HUES6 (cell line): ENCODE data around the gene UBB.
"Not testable (repeated sequence)": the region's sequence is repeated elsewhere in the genome, so short reads cannot be mapped to it uniquely, and the experiment has no call there.

Source experiments
- H3K27ac ChIP-seq: 2 replicates; pipeline ENCODE4 v1.7.0; 2013; ENCODE audit warnings: low read depth, mild to moderate bottlenecking, low read length, inconsistent platforms
- H3K27me3 ChIP-seq: 2 replicates; pipeline ENCODE4 v1.6.1; 2013; ENCODE audit warnings: low read length; ENCODE audit not compliant: control insufficient read depth, insufficient read depth
- H3K36me3 ChIP-seq: 2 replicates; pipeline ENCODE4 v1.6.1; 2013; ENCODE audit warnings: low read length; ENCODE audit not compliant: control insufficient read depth, insufficient read depth
- H3K4me1 ChIP-seq: 2 replicates; pipeline ENCODE4 v1.6.1; 2013; ENCODE audit warnings: low read length; ENCODE audit not compliant: control insufficient read depth, insufficient read depth
- H3K4me3 ChIP-seq: 2 replicates; pipeline ENCODE4 v1.5.1; 2013; ENCODE audit warnings: low read depth, low read length
- H3K9ac ChIP-seq: one replicate; pipeline ENCODE4 v1.6.1; 2013; ENCODE audit warnings: mild to moderate bottlenecking, low read length
- H3K9me3 ChIP-seq: 2 replicates; pipeline ENCODE4 v1.6.1; 2013; ENCODE audit warnings: low read depth, low read length; ENCODE audit not compliant: control insufficient read depth, insufficient read depth

The UBB gene

GRCh38 chr17:16377941-16378341 is 3.0 kb upstream of the UBB start:
- H3K4me1 ChIP-seq = peaks cover 4% of the 10 kb centered on the region; the same call in 1 of the 2 replicates
- no peak overlapping the region for H3K27ac ChIP-seq
- peaks cover 15% of the 10 kb centered on the region for H3K36me3 ChIP-seq
- H3K9me3 ChIP-seq = no peaks in the 10 kb centered on the region
- H3K9ac ChIP-seq = no peak overlapping the region
- H3K4me3 ChIP-seq = no peak overlapping the region
- no peaks in the 10 kb centered on the region for H3K27me3 ChIP-seq

- Histone ChIP-seq H3K4me1 (peaks cover 4% of the 10 kb centered on the region; the same call in 1 of the 2 replicates), H3K4me3 (no peak overlapping the region), H3K27me3 (no peaks in the 10 kb centered on the region), H3K36me3 (peaks cover 21% of the 10 kb centered on the region), H3K9me3 (no peaks in the 10 kb centered on the region), H3K9ac (no peak overlapping the region), H3K27ac (no peak overlapping the region)
These were observed 2.1 kb upstream of the UBB start for GRCh38 chr17:16378636-16379282.

DNA sequence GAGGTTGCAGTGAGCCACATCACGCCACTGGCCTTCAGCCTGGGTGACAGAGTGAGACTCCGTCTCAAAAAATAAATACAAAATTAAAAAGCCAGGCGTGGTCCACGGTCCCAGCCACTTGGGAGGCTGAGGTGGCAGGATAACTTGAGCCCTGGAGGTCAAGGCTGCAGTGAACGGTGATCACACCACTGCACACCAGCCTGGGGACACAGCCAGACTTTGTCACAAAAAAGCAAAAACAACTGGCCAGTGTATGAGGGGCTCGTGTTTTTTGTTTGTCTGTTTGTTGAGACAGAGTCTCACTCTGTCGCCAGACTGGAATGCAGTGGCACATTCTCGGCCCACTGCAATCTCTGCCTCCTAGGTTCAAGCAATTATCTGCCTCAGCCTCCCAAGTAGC is 1.2 kb upstream of the UBB start:
- peaks cover 21% of the 10 kb centered on the region for H3K36me3 ChIP-seq
- no peak overlapping the region for H3K27ac ChIP-seq
- no peak overlapping the region for H3K4me3 ChIP-seq
- no peaks in the 10 kb centered on the region for H3K27me3 ChIP-seq
- no peaks in the 10 kb centered on the region for H3K9me3 ChIP-seq
- H3K9ac ChIP-seq = no peak overlapping the region
- H3K4me1 ChIP-seq = peaks cover 4% of the 10 kb centered on the region; the same call in 1 of the 2 replicates

DNA sequence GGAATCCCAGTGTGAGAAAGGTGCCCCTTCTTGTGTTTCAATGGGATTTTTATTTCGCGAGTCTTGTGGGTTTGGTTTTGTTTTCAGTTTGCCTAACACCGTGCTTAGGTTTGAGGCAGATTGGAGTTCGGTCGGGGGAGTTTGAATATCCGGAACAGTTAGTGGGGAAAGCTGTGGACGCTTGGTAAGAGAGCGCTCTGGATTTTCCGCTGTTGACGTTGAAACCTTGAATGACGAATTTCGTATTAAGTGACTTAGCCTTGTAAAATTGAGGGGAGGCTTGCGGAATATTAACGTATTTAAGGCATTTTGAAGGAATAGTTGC is 567 bp downstream of the UBB start:
- H3K27ac ChIP-seq = peak overlapping the region; percentile 99
- peaks cover 4% of the 10 kb centered on the region; the same call in 1 of the 2 replicates for H3K4me1 ChIP-seq
- no peaks in the 10 kb centered on the region for H3K27me3 ChIP-seq
- H3K4me3 ChIP-seq = peak overlapping the region; percentile 75
- peaks cover 21% of the 10 kb centered on the region for H3K36me3 ChIP-seq
- H3K9ac ChIP-seq = peak overlapping the region; percentile 98
- H3K9me3 ChIP-seq = no peaks in the 10 kb centered on the region

DNA sequence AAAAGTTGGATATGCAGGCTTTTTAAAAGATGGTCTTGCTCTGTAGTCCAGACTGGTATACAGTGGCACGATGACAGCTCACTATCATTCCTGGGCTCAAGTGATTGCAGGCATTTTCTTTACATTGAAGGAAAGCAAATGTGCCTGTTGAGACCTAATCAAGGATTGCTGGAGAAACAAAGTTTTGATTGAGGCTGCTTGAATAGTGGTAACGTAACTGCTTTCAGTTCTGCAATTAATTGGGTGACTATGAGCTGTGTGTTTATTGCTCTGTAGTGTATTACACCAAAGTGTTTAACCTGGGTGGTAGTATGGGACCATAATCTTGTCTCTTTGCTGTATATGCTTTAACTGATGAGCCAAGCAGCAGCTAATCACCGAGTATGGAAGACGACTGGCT is 2.3 kb downstream of the UBB start:
- Histone ChIP-seq H3K36me3 (peaks cover 21% of the 10 kb centered on the region), H3K27me3 (no peaks in the 10 kb centered on the region), H3K4me1 (peaks cover 9% of the 10 kb centered on the region), H3K4me3 (no peak overlapping the region), H3K9ac (no peak overlapping the region), H3K9me3 (no peaks in the 10 kb centered on the region), H3K27ac (no peak overlapping the region)

DNA sequence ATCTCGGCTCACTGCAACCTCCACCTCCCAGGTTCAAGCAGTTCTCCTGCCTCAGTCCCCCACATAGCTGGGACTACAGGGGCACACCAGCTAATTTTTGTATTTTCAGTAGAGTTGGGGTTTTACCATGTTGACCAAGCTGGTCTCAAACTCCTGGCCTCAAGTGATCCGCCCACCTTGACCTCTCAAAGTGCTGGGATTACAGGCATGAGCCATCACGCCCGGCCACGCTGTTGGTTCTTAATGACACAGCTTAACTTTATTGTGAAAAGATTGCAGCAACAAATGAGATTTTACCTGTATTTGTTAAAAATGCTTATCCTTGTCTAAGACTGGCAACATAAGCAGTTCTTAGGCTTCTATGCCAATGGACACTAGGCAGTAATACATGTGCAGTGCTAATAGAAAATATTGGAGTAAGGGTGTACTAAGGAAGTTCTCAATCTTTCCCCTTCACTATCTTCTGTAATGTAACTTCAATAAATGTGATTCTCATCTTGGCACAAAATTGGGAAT is 2.9 kb downstream of the UBB start:
- Histone ChIP-seq H3K9me3 (no peaks in the 10 kb centered on the region), H3K36me3 (peaks cover 21% of the 10 kb centered on the region), H3K9ac (no peak overlapping the region), H3K27ac (no peak overlapping the region), H3K4me3 (no peak overlapping the region), H3K4me1 (peaks cover 5% of the 10 kb centered on the region), H3K27me3 (no peaks in the 10 kb centered on the region)

GRCh38 chr17:16384557-16384956 is 3.7 kb downstream of the UBB start:
- peaks cover 5% of the 10 kb centered on the region for H3K4me1 ChIP-seq
- H3K27me3 ChIP-seq = no peaks in the 10 kb centered on the region
- no peak overlapping the region for H3K4me3 ChIP-seq
- H3K27ac ChIP-seq = no peak overlapping the region
- no peak overlapping the region for H3K9ac ChIP-seq
- H3K36me3 ChIP-seq = peaks cover 21% of the 10 kb centered on the region
- H3K9me3 ChIP-seq = no peaks in the 10 kb centered on the region

GRCh38 chr17:16386126-16386507 is 5.2 kb downstream of the UBB start:
- H3K9me3 ChIP-seq, H3K4me1 ChIP-seq, H3K27me3 ChIP-seq: not testable (repeated sequence)
- Histone ChIP-seq H3K27ac (peak overlapping the region; percentile 48; the same call in 1 of the 2 replicates), H3K4me3 (peak overlapping the region; percentile 54), H3K9ac (peak overlapping the region; percentile 63), H3K36me3 (peaks cover 21% of the 10 kb centered on the region)

GRCh38 chr17:16391451-16391850 is 10.6 kb downstream of the UBB start:
- H3K27ac ChIP-seq = no peak overlapping the region
- peaks cover 5% of the 10 kb centered on the region for H3K4me1 ChIP-seq
- H3K9ac ChIP-seq = no peak overlapping the region
- no peaks in the 10 kb centered on the region for H3K27me3 ChIP-seq
- no peaks in the 10 kb centered on the region for H3K9me3 ChIP-seq
- no peak overlapping the region for H3K4me3 ChIP-seq
- no peaks in the 10 kb centered on the region for H3K36me3 ChIP-seq

- H3K9ac ChIP-seq, H3K36me3 ChIP-seq, H3K9me3 ChIP-seq, H3K4me1 ChIP-seq, H3K4me3 ChIP-seq, H3K27ac ChIP-seq, H3K27me3 ChIP-seq: not testable (repeated sequence)
These were observed 11.6 kb downstream of the UBB start for GRCh38 chr17:16392491-16392890.

- not testable (repeated sequence) for H3K9ac ChIP-seq, H3K27me3 ChIP-seq, H3K27ac ChIP-seq, H3K9me3 ChIP-seq, H3K4me3 ChIP-seq, H3K36me3 ChIP-seq
- peaks cover 11% of the 10 kb centered on the region for H3K4me1 ChIP-seq
These were observed 15.0 kb downstream of the UBB start for GRCh38 chr17:16395887-16396286.
